DOHH2 (cell line): ENCODE measurements around the gene BBS2.

Source experiments
- H3F3A ChIP-seq: fragments of 200-600 bp; sonication (generic), shearing (Covaris generic); 2 replicates; pipeline ENCODE4 v1.6.0; 2016; ENCODE audit warnings: antibody characterized with exemption, mild to moderate bottlenecking; ENCODE audit not compliant: control insufficient read depth, insufficient read depth
- H3K27ac ChIP-seq: fragments of 200-600 bp; sonication (generic); 2 replicates; pipeline ENCODE4 v1.5.1; 2014; ENCODE audit warnings: low read depth, mild to moderate bottlenecking, low read length, moderate library complexity
- H3K27me3 ChIP-seq: fragments of 200-600 bp; sonication (generic); 2 replicates; pipeline ENCODE4 v1.6.1; 2014; ENCODE audit warnings: mild to moderate bottlenecking, low read length, mixed read lengths; ENCODE audit not compliant: control insufficient read depth
- H3K36me3 ChIP-seq: fragments of 200-600 bp; sonication (generic); 2 replicates; pipeline ENCODE4 v1.6.1; 2014; ENCODE audit warnings: mild to moderate bottlenecking, low read length, moderate library complexity, mixed read lengths; ENCODE audit not compliant: control insufficient read depth
- H3K4me1 ChIP-seq: fragments of 200-600 bp; sonication (generic); 2 replicates; pipeline ENCODE4 v1.6.1; 2014; ENCODE audit warnings: mild to moderate bottlenecking, low read length, mixed read lengths; ENCODE audit not compliant: control insufficient read depth
- H3K4me2 ChIP-seq: fragments of 200-600 bp; sonication (generic); 2 replicates; pipeline ENCODE4 v1.6.0; 2014; ENCODE audit warnings: mild to moderate bottlenecking, low read length, moderate library complexity
- H3K4me3 ChIP-seq: fragments of 200-600 bp; sonication (generic); 2 replicates; pipeline ENCODE4 v1.5.1; 2014; ENCODE audit warnings: mild to moderate bottlenecking, low read length, mixed read lengths
- H3K79me2 ChIP-seq: fragments of 200-600 bp; sonication (generic); 2 replicates; pipeline ENCODE4 v1.6.1; 2014; ENCODE audit warnings: mild to moderate bottlenecking, low read length, mixed read lengths; ENCODE audit not compliant: control insufficient read depth
- H3K9me2 ChIP-seq: fragments of 200-600 bp; sonication (generic); replicated peaks from 2 replicates; pipeline ENCODE4 v1.6.1; 2014; ENCODE audit warnings: mild to moderate bottlenecking, low read length, mixed read lengths; ENCODE audit not compliant: control insufficient read depth
- H3K9me3 ChIP-seq: fragments of 200-600 bp; sonication (generic); 2 replicates; pipeline ENCODE4 v1.6.1; 2014; ENCODE audit warnings: antibody characterized with exemption, low read length, mixed read lengths; ENCODE audit not compliant: control insufficient read depth, insufficient read depth
- H4K20me1 ChIP-seq: fragments of 200-600 bp; sonication (generic); 2 replicates; pipeline ENCODE4 v1.6.0; 2014; ENCODE audit warnings: low read depth, mild to moderate bottlenecking, antibody characterized with exemption, low read length, moderate library complexity; ENCODE audit not compliant: control insufficient read depth, insufficient read depth
- EZH2phosphoT487 ChIP-seq: fragments of 200-600 bp; sonication (generic); IDR thresholded peaks from 2 replicates; pipeline ENCODE4 v1.6.1; 2017; ENCODE audit warnings: borderline replicate concordance, mild to moderate bottlenecking, antibody characterized with exemption, low read length, moderate library complexity, mixed read lengths
- TF ChIP-seq, protein P1 (sequence below): fragments of 200-600 bp; sonication (generic); IDR thresholded peaks from one replicate; pipeline ENCODE4 v1.5.1; 2014; ENCODE audit warnings: antibody characterized with exemption, mild to moderate bottlenecking, low read depth, low read length; ENCODE audit not compliant: poor library complexity, severe bottlenecking

Gene BBS2

DNA sequence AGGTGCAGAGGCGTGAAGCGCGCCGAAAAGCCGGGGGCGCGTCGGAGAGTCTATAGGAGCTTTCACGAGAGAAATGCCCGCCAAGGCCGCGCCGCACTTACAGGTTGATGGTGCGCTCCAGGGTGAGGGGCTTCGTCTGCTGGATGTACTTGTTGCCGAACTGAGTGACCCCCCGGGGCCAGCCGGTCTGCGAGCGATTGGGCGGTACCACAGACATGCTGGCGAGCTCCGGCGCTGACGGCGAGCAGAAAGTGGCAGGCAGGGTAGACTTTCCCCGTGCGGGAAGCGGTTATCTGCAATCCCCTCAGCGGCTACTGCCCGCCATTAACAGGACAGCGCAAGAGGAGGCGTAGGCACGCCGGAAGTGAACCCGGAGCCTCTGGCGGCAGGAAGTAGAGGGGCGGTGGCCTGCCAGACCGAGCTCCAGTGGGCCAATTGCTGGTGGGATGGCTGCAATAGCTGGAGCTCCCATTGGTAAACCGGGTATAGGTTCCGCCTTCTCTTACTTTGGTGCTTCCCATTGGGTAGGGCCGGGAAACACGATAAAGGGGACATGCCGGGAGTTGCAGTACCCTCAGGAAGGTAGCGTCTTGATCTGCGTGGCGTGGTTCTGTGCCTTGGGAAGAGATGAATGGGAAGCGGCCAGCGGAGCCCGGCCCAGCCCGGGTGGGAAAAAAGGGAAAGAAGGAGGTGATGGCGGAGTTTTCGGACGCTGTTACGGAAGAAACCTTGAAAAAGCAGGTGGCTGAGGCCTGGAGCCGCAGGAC is 68.7 kb downstream of the BBS2 start, which contains the start of the genes NUDT21 and OGFOD1:
NUDT21 (minus strand) TSS at position 347 of the 767 bp plus-strand sequence; CDS start at position 217, 130 bp downstream.
OGFOD1 (plus strand) TSS at position 569 of the 767 bp plus-strand sequence; CDS start at position 628, 59 bp downstream.
- Histone ChIP-seq H3K9me3 (no peaks in the 10 kb centered on the region), H3K36me3 (peaks cover 80% of the 10 kb centered on the region), H3K4me2 (peak within 1 kb of the TSS; percentile 89), H3K9me2 (no peaks in the 10 kb centered on the region), H3K27ac (peak within 1 kb of the TSS; percentile 82), H3K4me3 (peak within 1 kb of the TSS; percentile 79), H3K4me1 (peaks cover 37% of the 10 kb centered on the region), H3K27me3 (no peaks in the 10 kb centered on the region), H3F3A (no peaks in the 10 kb centered on the region), H4K20me1 (peaks cover 33% of the 10 kb centered on the region; the same call in 1 of the 2 replicates), H3K79me2 (peaks cover 85% of the 10 kb centered on the region)
- no peak for TF ChIP-seq EZH2phosphoT487
- TF ChIP-seq, protein P1, sequence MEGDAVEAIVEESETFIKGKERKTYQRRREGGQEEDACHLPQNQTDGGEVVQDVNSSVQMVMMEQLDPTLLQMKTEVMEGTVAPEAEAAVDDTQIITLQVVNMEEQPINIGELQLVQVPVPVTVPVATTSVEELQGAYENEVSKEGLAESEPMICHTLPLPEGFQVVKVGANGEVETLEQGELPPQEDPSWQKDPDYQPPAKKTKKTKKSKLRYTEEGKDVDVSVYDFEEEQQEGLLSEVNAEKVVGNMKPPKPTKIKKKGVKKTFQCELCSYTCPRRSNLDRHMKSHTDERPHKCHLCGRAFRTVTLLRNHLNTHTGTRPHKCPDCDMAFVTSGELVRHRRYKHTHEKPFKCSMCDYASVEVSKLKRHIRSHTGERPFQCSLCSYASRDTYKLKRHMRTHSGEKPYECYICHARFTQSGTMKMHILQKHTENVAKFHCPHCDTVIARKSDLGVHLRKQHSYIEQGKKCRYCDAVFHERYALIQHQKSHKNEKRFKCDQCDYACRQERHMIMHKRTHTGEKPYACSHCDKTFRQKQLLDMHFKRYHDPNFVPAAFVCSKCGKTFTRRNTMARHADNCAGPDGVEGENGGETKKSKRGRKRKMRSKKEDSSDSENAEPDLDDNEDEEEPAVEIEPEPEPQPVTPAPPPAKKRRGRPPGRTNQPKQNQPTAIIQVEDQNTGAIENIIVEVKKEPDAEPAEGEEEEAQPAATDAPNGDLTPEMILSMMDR, result no peak

DNA sequence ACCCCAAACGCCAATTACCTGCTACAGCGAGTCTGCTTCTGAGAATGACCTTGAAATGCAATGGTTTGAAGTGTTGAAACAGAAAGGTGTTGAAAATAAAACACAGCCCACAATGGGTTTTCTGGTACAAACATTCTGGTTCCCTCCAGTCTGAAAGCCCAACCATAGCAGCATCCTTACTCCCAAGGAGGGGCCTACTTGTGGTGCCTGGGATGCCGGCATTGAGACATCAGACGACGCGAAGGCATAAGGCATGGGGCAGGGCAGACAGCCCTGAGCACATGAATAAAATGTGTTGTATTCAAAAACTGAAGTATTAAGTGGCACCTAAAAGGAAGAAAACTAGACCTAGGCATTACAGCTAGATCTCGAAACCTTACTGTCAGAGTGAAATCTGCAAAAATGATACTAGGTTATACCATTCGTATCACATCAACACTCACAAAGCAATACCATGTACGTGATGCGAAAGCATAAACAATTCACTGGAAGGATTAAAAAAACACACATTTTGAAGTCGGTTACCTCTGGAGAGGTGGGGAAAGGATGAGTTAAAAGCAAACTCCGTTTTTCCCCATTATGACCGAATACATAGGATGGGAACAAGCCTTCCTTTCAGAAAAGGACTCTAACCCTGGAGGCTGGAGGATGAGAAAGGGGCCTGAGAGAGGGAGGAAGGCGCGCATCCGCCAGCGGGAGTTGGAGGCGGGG is 69.4 kb downstream of the BBS2 start:
- H3K36me3 ChIP-seq, result peaks cover 80% of the 10 kb centered on the region
- H3K79me2 ChIP-seq, result peaks cover 93% of the 10 kb centered on the region
- H3K27me3 ChIP-seq, result no peaks in the 10 kb centered on the region
- H3K4me3 ChIP-seq, result peak overlapping the region; percentile 79
- no peaks in the 10 kb centered on the region for H3K9me2 ChIP-seq
- H3K4me2 ChIP-seq, result peak overlapping the region; percentile 83
- H3K9me3 ChIP-seq, result no peaks in the 10 kb centered on the region
- H3K27ac ChIP-seq, result peak overlapping the region; percentile 82
- peaks cover 33% of the 10 kb centered on the region; the same call in 1 of the 2 replicates for H4K20me1 ChIP-seq
- no peaks in the 10 kb centered on the region for H3F3A ChIP-seq
- no peak for TF ChIP-seq EZH2phosphoT487
- TF ChIP-seq, protein P1, result no peak
- peaks cover 37% of the 10 kb centered on the region for H3K4me1 ChIP-seq

DNA sequence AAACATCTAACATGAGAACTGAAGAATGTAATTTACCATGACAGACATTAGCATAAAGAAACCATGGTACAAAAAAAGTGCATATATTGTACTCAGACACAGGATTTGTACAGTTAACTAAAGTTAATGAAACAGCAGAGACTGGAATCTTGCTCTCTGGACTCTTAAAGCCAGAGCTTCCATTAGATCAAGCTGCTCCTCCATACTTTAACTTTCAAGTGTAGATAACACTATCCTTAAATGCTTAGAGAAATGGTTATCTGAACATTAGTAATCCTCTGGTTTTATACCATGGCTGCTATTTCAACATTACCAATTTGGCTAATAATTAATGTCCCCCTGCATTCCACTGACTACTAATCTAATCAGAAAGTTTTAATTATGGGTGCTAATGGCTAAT is 71.8 kb downstream of the BBS2 start:
- H3K36me3 ChIP-seq, result peaks cover 79% of the 10 kb centered on the region

More for the DNA sequence above, 71.8 kb downstream of the BBS2 start:
- Histone ChIP-seq H4K20me1 (peaks cover 33% of the 10 kb centered on the region; the same call in 1 of the 2 replicates), H3K9me3 (no peaks in the 10 kb centered on the region), H3K9me2 (no peaks in the 10 kb centered on the region), H3K4me2 (peak overlapping the region; percentile 83), H3K27ac (no peak overlapping the region), H3K79me2 (peaks cover 94% of the 10 kb centered on the region), H3K4me3 (peak overlapping the region; percentile 79), H3F3A (no peaks in the 10 kb centered on the region), H3K4me1 (peaks cover 32% of the 10 kb centered on the region), H3K27me3 (no peaks in the 10 kb centered on the region)
- TF ChIP-seq EZH2phosphoT487, result no peak
- TF ChIP-seq, protein P1, result no peak
